Measurements from ENCODE around the gene NOG.

NOG gene

DNA sequence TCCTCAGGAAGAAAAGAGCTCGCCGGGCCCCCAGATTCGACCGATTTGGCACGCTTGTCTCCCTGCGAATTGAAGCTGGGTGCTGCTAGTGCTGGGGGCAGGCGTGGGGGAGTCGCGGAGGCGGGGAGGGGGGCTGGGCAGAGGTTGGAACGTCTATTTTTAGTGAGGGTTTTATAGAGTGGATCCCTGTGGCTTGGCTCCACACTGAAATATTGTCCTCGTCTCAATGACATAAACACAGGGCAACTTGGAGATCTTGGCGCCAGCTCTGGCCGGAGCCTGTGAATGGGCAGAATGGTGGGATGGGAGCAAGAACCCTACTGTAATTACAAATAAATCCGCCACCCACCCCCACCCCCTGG lies 15.7 kb upstream of the NOG start:
- Histone ChIP-seq H3K4me3 (ENCODE audit: low read depth in 1 of 2, low read length in 2 of 2) (no peak overlapping the region), H3K36me3 (ENCODE audit: insufficient read depth, low read length) (no peaks in the 10 kb centered on the region), H3K4me2 (ENCODE audit: insufficient read depth, low read length) (no peak overlapping the region)

GRCh38 chr17:56581635-56582627 lies 11.6 kb upstream of the NOG start:
- no peak overlapping the region for H2AFZ ChIP-seq (ENCODE audit: low read depth, low read length)
- no peak overlapping the region for H3K9ac ChIP-seq (ENCODE audit: low read depth, low read length)
- H3K4me3 ChIP-seq (ENCODE audit: low read depth in 1 of 2, low read length in 2 of 2) = no peak overlapping the region
- no peaks in the 10 kb centered on the region for H4K20me1 ChIP-seq (ENCODE audit: insufficient read depth, low read length)
- H3K9me3 ChIP-seq (ENCODE audit: insufficient read depth, low read length, severe bottlenecking) = no peaks in the 10 kb centered on the region
- no peak overlapping the region for H3K27ac ChIP-seq (ENCODE audit: low read length)
- no peak for ATAC-seq (ENCODE audit: insufficient read depth, low read depth)
- H3K79me2 ChIP-seq (ENCODE audit: insufficient read depth, low read length) = no peaks in the 10 kb centered on the region
- H3K36me3 ChIP-seq (ENCODE audit: insufficient read depth, low read length) = no peaks in the 10 kb centered on the region
- no peaks in the 10 kb centered on the region for H3K27me3 ChIP-seq (ENCODE audit: insufficient read depth, low read length, poor library complexity)
- no peaks in the 10 kb centered on the region for H3K4me1 ChIP-seq (ENCODE audit: insufficient read depth, low read length)
- DNase-seq = no peak
- no peak overlapping the region for H3K4me2 ChIP-seq (ENCODE audit: insufficient read depth, low read length)
- TF ChIP-seq, protein P1, sequence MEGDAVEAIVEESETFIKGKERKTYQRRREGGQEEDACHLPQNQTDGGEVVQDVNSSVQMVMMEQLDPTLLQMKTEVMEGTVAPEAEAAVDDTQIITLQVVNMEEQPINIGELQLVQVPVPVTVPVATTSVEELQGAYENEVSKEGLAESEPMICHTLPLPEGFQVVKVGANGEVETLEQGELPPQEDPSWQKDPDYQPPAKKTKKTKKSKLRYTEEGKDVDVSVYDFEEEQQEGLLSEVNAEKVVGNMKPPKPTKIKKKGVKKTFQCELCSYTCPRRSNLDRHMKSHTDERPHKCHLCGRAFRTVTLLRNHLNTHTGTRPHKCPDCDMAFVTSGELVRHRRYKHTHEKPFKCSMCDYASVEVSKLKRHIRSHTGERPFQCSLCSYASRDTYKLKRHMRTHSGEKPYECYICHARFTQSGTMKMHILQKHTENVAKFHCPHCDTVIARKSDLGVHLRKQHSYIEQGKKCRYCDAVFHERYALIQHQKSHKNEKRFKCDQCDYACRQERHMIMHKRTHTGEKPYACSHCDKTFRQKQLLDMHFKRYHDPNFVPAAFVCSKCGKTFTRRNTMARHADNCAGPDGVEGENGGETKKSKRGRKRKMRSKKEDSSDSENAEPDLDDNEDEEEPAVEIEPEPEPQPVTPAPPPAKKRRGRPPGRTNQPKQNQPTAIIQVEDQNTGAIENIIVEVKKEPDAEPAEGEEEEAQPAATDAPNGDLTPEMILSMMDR (IDR thresholded peaks at IDR 0.05; ENCODE audit: borderline replicate concordance, extremely low read depth, low read length, poor library complexity, severe bottlenecking) = no peak
- TF ChIP-seq EZH2 (IDR thresholded peaks at IDR 0.05; ENCODE audit: borderline replicate concordance, low read depth, low read length, severe bottlenecking) = no peak

More for the DNA sequence above, 15.7 kb upstream of the NOG start:
- Histone ChIP-seq H3K79me2 (ENCODE audit: insufficient read depth, low read length) (no peaks in the 10 kb centered on the region), H3K9me3 (ENCODE audit: insufficient read depth, low read length, severe bottlenecking) (no peaks in the 10 kb centered on the region), H4K20me1 (ENCODE audit: insufficient read depth, low read length) (no peaks in the 10 kb centered on the region), H3K9ac (ENCODE audit: low read depth, low read length) (no peak overlapping the region), H2AFZ (ENCODE audit: low read depth, low read length) (no peak overlapping the region), H3K27me3 (ENCODE audit: insufficient read depth, low read length, poor library complexity) (no peaks in the 10 kb centered on the region), H3K27ac (ENCODE audit: low read length) (no peak overlapping the region), H3K4me1 (ENCODE audit: insufficient read depth, low read length) (no peaks in the 10 kb centered on the region)
- ATAC-seq (ENCODE audit: insufficient read depth, low read depth) = no peak
- TF ChIP-seq, protein P1 (IDR thresholded peaks at IDR 0.05; ENCODE audit: borderline replicate concordance, extremely low read depth, low read length, poor library complexity, severe bottlenecking) = no peak
- no peak for TF ChIP-seq EZH2 (IDR thresholded peaks at IDR 0.05; ENCODE audit: borderline replicate concordance, low read depth, low read length, severe bottlenecking)
- no peak for DNase-seq

GRCh38 chr17:56583772-56584171 lies 9.7 kb upstream of the NOG start:
- H2AFZ ChIP-seq (ENCODE audit: low read depth, low read length) = no peak overlapping the region
- no peak overlapping the region for H3K9ac ChIP-seq (ENCODE audit: low read depth, low read length)
- ATAC-seq (ENCODE audit: insufficient read depth, low read depth) = no peak
- no peaks in the 10 kb centered on the region for H3K4me1 ChIP-seq (ENCODE audit: insufficient read depth, low read length)
- H3K79me2 ChIP-seq (ENCODE audit: insufficient read depth, low read length) = no peaks in the 10 kb centered on the region
- no peak overlapping the region for H3K4me2 ChIP-seq (ENCODE audit: insufficient read depth, low read length)
- H3K27me3 ChIP-seq (ENCODE audit: insufficient read depth, low read length, poor library complexity) = no peaks in the 10 kb centered on the region
- no peak overlapping the region for H3K4me3 ChIP-seq (ENCODE audit: low read depth in 1 of 2, low read length in 2 of 2)
- H3K9me3 ChIP-seq (ENCODE audit: insufficient read depth, low read length, severe bottlenecking) = no peaks in the 10 kb centered on the region
- no peak for TF ChIP-seq EZH2 (IDR thresholded peaks at IDR 0.05; ENCODE audit: borderline replicate concordance, low read depth, low read length, severe bottlenecking)
- TF ChIP-seq, protein P1 (IDR thresholded peaks at IDR 0.05; ENCODE audit: borderline replicate concordance, extremely low read depth, low read length, poor library complexity, severe bottlenecking) = no peak
- H3K36me3 ChIP-seq (ENCODE audit: insufficient read depth, low read length) = no peaks in the 10 kb centered on the region
- H3K27ac ChIP-seq (ENCODE audit: low read length) = no peak overlapping the region
- no peak for DNase-seq
- H4K20me1 ChIP-seq (ENCODE audit: insufficient read depth, low read length) = no peaks in the 10 kb centered on the region
